Prostate gland (tissue), 2 donors: ENCODE data around the gene FKBP5.
"Not testable (repeated sequence)": the region's sequence is repeated elsewhere in the genome, so short reads cannot be mapped to it uniquely, and the experiment has no call there.

Source experiments
- CTCF ChIP-seq, 4 experiments: fragments of 200-600 bp in 2 of 4; fragments of 450-650 bp in 2 of 4; sonication (generic) in 2 of 4; IDR thresholded peaks; 1 replicate in 3 of 4; 2 replicates in 1 of 4; pipeline ENCODE4 v1.5.1; 2016 to 2019; ENCODE audit warnings: antibody characterized with exemption in 4 of 4, mild to moderate bottlenecking in 2 of 4, moderate library complexity in 2 of 4
- POLR2A ChIP-seq: fragments of 450-650 bp; IDR thresholded peaks from one replicate; pipeline ENCODE4 v1.6.1; 2016; ENCODE audit warnings: antibody characterized with exemption, mild to moderate bottlenecking
- POLR2AphosphoS5 ChIP-seq: sonication (generic); formaldehyde crosslinking; IDR thresholded peaks from one replicate; pipeline ENCODE4 v1.6.1; 2017; ENCODE audit warnings: antibody characterized with exemption

- TF ChIP-seq CTCF (IDR thresholded peaks at IDR 0.05); POLR2A; POLR2AphosphoS5: not testable (repeated sequence)
Observed at GRCh38 chr6:35698430-35698829, 9.7 kb upstream of the FKBP5 start.
